IMR-90 (cell line): ENCODE data around the gene CYP46A1.

ENCODE experiments used
- MAFK ChIP-seq: IDR thresholded peaks from 2 replicates; pipeline ENCODE4 v1.6.1; 2012; ENCODE audit warnings: low read depth, low read length, improper control_type of control experiment
- MAZ ChIP-seq: IDR thresholded peaks from 2 replicates; pipeline ENCODE4 v1.6.1; 2012; ENCODE audit warnings: low read depth, mild to moderate bottlenecking, low read length, improper control_type of control experiment, moderate library complexity, borderline replicate concordance
- MXI1 ChIP-seq: IDR thresholded peaks from 2 replicates; pipeline ENCODE4 v1.6.1; 2012; ENCODE audit warnings: low read depth, mild to moderate bottlenecking, low read length, moderate library complexity, borderline replicate concordance
- POLR2A ChIP-seq: IDR thresholded peaks from 2 replicates; pipeline ENCODE4 v1.6.1; 2012; ENCODE audit warnings: mild to moderate bottlenecking, low read depth, low read length
- SMC3 ChIP-seq: fragments of 150-350 bp; IDR thresholded peaks from 2 replicates; pipeline ENCODE4 v1.6.1; 2016; ENCODE audit warnings: low read depth, mild to moderate bottlenecking, antibody characterized with exemption, low read length, moderate library complexity
- TF ChIP-seq, protein P1 (sequence below): conservative IDR thresholded peaks from 2 replicates; pipeline ENCODE4 v1.5.1; 2012; ENCODE audit warnings: mild to moderate bottlenecking, low read depth, low read length, improper control_type of control experiment

DNA sequence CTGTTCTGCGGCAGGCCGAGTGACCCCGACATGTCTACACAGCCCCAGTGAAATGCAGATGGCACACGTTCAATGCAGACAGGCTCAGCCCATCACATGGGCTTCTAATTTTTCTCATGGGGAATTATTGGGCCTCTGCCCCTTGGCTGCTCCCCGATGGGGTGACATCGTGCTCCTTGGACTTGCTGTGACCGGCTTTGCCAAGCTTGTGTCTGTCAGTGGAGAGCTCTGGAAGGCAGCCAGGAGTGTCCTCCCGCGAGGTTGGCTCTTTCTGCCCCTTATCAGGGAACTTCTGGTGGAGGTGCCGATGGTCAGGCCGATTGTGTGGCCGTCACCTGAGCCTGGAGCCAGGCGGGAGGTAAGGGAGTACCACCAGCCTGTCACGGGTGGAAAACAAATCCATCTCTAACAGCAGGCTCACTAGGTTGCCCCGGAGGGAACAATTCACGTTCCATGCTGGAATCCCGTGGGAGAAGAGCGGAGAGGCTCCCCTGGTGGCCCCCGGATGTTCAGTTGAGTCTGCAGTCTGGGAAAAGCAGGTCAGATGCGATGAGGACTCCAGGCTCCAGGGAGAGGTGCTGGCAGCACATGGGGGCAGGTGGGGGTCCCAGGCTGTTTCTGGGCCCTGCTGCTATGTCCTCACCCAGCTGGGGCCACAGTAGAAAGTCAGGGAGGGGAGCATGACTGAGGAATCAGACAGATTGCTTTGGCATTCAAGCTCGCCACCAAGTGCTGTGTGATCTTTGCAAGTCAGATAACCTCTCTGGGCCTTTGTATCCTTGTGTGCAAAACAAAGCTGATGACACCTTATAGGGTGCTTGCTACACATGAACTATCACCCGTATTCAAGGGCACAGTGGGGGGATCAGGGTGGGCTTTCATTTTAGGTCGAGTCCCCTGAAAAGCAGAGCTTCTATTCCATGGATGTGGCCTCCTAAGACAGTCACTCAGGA lies 65.9 kb downstream of the CYP46A1 start:
- no peak for TF ChIP-seq MXI1
- TF ChIP-seq, protein P1, sequence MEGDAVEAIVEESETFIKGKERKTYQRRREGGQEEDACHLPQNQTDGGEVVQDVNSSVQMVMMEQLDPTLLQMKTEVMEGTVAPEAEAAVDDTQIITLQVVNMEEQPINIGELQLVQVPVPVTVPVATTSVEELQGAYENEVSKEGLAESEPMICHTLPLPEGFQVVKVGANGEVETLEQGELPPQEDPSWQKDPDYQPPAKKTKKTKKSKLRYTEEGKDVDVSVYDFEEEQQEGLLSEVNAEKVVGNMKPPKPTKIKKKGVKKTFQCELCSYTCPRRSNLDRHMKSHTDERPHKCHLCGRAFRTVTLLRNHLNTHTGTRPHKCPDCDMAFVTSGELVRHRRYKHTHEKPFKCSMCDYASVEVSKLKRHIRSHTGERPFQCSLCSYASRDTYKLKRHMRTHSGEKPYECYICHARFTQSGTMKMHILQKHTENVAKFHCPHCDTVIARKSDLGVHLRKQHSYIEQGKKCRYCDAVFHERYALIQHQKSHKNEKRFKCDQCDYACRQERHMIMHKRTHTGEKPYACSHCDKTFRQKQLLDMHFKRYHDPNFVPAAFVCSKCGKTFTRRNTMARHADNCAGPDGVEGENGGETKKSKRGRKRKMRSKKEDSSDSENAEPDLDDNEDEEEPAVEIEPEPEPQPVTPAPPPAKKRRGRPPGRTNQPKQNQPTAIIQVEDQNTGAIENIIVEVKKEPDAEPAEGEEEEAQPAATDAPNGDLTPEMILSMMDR, result no peak
- TF ChIP-seq MAFK, result no peak
- TF ChIP-seq SMC3, result no peak
- no peak for TF ChIP-seq POLR2A
- TF ChIP-seq MAZ, result no peak
